Measurements from ENCODE around the gene ZNF335.
A peak's percentile ranks its signal among the peaks of the same experiment; 100 is the strongest.
"Not testable (repeated sequence)": the region's sequence is repeated elsewhere in the genome, so short reads cannot be mapped to it uniquely, and the experiment has no call there.

ZNF335 gene

DNA sequence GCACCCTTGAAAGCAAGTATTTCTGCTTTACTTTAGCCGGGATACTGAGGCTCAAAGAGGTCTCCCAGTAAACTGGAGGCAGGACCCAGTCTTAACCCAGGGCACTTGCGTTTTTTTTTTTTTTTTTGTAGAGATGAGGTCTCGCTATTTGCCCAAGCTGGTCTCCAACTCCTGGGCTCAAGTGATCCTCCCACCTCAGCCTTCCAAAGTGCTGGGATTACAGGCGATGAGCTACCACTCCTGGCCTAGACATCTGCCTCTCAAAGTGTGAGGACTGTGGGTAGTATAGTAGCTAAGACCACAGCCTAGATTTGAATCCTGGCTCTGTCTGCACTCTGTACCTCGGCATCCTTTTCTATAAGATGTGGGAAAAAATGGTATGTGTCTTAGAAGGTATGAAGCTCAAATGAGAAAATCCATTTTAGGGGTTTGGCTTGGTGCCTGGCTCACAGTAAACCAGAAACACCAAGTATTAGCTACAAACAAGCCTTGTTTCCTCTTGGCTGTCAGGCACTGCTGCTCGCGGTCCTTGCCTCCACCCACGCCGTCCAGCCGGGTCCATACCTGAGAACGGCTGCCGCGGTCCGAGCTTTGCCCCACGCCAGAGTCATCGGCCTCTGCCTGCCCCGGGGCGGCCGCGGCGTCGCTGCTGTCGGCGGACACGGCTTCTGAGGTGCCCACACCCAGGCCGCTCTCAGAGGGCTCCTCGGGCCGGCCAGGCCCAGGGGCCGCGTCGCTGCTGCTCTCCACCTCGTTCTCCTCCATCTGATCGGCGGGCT lies 1.2 kb downstream of the ZNF335 start:
- DNase-seq = no peak

DNA sequence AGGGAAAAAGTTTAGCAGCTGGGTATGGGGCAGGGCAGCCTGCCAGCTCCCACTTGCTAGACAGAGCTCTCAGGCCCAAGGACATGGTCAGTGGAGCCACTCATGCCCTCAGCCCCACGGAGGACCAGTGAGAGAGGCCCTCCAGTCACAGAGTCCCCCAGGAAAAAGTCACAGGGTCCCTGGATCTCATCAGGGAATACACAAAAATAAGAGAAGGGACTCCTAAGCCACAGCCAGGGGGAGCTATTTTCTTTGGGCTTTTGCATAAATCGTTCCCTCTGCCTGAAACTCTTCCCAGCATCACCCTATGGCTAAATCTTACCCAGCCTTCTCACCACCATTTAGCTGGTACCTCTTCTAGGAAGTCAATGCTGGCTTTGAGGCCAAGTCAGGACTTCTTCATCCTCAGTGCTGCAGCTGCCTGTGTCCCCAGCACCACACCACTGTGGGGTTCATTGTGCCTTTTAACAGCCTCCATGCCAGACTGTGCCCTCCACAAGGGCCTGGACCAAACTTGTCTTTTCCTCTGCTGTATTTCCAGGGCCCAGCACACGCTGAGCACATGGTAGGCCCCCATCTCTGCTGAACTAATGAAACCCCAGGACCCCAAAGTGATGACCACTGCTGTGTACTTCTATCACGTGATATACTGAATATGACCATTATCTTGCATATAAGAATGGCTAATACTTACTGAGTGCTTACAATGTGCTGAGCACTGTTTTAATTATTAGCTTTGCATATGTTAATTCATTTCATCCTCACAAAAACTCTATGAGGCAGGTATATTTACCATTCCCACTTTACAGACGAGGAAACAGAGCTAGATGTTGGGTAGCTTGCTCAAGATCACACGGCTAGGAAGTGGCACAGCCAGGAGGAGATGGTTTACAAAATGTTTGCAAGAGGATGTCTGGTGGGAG lies 2.0 kb downstream of the ZNF335 start:
- DNase-seq = peak; percentile 24

DNA sequence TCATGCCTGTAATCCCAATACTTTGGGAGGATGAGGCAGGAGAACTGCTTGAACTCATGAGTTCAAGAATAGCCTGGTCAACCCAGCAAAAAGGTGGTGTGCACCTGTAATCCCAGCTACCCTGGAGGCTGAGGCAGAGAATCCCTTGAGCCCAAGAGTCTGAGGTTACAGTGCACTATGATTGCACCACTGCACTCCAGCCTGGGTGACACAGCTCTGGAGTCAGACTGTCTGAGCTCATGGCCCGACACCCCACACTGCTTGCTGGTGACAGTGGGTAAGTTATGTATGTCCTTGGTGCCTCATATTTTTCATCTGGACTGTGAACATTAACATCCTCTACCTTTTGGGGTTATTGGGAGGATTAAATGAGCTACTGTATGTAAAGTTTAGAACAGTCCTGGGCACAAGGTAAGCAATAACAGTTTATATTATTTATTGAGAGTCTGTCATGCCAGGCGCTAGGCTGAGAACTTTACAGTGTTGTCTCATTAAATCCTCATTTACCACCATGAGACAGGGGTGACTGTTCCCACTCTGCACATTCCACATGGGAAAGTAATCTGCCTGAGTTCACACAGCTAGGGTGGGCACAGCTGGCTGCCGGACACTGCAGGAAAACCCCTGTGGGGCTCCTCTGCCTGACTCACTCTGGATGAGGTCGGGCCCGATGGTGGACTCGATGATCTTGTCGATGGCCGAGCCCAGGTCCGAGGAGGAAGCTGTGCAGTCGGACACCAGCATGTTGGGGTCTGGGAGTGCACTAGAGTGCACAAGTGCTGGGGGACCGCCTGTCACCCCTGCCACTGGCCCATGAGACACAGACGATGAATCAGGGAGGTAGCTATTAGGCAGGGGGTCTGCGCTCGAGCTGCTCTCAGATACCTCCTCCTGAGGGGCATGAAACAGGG lies 2.9 kb downstream of the ZNF335 start:
- DNase-seq = no peak

DNA sequence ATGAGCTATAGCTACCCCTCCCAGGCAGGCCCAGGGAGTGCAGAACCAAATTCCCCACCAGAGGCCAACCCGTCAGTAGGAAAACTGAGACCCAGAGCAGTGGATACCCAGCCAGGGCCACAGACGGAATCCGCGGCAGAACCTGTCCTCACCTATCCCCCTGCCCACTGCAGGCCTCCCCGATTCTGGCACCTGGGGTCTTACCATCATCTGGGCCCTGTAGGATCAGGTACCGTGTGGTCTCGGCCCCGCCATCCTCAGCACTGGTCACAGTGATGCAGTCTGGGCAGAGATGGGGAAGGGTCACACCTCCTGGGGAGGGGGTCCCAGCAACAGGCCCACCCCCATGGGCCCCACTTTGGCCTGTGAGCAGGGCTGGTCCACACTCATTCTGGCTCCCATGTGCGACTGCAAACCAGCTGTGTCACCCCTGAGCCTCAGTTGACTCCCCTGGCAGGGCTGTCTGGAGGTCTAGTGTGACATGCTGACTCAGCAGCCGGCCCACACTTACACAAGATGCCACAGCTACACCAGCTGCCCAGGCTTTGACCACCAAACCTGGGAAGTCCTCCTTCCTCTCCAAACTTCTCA lies 3.8 kb downstream of the ZNF335 start:
- no peak for DNase-seq

DNA sequence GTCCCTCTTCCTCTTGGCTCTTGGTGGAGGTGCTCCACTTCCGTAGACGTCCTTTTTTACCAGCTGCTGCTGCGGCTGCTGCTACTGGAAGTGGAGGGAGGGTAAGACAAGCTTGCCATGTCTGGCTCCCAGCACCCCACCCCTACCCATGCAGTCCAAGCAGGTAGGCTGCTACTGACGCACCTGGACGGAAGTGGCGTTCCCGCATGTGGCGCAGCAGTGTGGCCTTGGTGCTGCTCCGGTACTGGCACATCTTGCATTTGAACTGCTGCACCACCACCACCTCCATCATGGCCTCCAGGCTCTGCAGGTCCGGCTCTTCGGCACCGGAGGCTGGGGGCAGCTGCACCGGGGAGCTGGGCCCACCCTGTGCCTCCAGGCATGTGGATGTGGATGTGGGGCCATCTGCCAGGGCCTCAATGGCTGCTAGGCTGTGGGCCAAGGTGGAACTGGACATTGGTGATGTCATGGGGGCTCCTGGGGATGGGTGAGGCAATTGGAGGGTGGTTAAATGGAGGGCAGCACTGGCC lies 4.4 kb downstream of the ZNF335 start:
- DNase-seq = no peak

DNA sequence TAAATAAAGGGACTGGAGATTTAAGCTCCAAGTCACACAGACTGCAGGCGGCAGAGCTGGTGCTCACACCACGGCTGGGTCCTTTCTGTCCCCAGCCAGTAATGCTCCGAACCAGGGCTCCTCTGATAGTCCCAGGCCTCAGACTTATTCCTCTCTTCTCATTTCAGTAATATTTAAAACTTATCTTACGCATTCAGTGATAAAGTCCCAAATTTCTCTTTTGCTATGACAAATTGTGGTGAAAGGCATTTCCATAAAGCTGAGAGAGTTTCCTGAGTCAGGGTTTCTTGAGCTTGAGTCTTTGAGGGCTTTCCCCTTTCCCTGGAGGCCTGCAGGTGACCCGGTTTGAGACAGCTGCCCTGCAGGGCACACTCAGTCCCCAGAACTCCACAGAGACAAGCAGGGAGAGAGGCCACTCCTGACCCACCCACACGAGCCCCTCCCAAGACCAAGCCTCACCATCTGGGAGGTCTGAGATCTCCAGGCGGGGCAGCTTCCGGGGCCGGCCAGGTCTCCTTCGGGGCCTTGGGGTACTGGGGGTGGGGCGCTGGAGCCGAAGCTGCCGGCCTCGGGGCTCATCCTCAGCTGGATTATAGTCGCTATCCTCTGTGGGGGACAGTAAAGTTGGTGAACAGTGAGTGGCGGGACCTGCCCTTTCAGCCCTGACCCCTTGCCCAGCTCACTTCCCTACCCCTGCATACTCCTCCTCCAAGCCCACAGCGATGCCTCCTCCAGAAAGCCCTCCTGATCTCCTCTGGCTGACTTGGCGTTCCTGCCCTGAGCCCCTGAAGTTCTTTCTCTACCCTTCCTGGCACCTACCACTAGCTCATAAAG lies 6.6 kb downstream of the ZNF335 start:
- DNase-seq = no peak

DNA sequence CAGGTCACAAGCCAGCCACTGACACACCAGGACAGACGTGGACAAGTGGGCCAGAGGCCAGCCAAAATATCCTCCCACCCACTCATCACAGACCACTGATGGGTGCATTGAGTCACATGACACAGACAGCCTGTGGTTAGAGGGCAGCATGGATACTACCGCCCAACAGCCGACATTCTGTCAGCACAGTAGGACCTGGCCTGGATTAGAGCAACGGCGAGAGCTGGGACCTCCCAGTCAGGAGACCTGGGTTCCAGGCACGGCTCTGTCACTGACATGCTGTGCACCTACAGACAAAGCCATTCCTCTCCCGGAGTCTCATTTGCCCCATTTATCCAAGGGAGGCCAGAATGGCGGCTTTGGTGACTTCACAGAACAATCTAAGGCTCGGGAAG lies 8.0 kb downstream of the ZNF335 start:
- DNase-seq = no peak

DNA sequence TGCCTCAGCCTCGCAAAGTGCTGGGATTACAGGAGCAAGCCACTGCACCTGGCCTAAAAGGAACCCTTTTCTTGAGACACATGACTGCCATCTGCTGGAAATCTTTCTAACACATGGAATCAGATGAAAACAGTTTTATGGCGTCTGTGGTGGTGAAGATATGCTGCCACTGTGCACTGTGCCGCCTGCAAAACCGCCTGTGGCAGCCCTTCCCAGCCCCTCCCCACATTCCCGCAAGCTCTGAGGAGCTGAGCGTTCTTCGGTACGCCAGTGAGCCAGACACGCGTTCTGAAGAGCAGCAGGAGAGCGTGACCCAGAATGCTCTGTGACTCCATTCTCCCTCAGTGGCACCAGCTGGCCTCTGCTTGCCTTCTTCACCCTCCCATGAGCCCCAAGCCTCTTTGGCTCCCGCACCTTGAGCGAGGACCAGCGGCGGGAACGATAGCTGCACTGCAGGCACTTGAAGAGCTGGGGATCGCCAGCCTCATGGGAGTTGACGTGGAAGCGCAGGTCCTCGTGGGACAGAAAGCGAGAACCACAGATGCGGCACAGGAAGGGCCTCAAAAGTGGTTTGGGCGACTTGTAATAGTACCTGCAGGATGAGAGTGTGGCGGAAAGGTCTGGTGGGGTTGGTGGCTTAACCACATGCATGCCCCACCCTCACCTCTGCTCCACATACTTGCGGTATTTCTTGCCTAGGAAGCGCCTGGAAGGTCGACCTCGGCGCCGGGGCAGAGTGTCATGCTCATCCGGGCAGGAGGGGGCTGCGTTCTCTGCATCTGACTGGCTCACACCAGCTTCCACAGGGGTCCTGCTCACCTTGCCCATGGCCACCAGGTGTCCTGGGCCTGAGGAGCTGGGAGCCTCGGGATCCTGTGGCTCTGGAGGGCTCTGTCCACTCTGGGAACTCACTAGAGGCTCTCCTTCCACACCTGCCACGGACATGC lies 8.7 kb downstream of the ZNF335 start:
- peak; percentile 44 for DNase-seq

DNA sequence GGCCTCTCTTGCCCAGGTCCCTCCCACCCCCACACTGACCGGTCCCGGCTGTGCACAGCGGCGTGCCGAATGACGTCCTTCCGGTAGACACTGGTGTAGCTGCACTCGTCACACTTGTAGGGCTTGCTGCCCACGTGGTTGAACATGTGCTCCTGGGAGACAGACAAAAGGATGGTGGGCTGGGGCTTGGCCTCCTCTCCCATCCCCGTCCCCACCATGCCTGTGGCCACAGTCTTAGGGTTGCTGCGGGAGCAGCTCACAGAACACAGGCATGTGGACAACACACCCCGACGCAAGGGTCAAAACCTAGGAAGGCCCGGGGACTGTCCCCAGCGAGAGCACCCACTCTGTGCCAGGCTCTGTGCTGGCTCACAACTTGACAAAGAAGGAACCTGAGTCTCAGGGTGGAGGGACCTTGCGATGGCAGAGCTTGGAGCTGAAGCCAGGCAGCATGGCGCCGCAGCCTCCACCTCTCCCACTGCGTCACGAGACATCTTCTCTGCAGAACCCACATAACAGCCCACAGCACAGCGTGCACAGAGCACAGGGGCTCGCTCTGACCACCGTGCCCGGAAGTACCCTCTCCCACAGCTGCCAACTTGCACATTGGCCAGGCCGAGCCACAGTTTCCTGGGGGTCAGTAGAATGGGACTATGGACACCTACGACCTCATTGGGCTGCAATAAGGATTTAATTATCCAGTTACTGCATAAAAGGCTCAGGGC lies 9.8 kb downstream of the ZNF335 start:
- no peak for DNase-seq

DNA sequence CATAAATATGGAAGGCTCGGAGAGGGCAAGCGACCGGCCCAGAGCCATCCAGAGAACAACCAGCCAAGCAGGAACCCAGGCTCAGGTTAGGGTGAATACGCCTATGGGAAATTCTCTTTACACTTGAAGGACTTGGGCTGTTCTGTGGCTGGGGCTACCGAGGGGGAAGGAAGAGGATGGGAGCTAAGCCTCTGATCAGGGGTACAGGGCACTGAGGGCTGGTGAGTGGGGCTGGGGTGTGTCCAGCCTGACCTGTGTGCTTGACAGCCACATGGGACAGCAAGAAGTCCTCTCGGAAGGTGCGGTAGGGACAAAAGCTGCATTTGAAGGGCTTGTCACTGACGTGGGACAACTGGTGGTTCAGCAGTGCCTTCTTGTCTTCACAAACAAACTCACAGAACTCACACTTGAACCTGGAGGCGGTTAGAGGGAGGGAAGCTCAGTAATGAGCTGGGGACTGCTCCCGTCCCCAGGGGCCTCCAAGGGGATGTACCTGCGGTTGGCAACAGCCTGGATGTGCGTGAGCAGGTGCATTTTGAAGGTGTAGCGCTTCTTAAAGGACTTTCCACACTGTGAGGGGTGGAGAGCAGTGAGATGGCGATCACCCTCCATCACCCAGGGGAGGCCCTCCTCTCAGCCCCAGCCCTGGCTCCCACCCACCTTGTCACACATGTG lies 11.9 kb downstream of the ZNF335 start:
- DNase-seq = no peak

DNA sequence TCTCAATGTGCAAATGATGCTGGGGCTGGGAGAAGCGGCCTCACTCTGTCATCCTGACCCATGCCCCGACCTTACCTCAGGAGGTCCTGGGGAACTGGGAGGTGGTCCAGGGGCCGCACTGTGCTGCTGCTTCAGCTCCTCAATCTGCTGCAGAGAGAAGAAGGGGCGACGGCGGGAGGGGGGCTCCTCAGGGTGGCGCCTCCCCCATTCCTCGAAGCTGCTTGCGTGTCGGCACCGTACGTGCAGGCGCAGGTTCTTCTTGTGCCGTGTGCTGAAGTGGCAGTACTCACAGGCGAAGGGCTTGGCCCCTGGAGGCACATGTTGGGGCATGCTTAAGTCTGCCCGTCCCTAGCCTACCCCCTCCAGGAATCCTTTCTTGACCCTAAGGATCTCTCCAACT lies 12.9 kb downstream of the ZNF335 start:
- DNase-seq = no peak

DNA sequence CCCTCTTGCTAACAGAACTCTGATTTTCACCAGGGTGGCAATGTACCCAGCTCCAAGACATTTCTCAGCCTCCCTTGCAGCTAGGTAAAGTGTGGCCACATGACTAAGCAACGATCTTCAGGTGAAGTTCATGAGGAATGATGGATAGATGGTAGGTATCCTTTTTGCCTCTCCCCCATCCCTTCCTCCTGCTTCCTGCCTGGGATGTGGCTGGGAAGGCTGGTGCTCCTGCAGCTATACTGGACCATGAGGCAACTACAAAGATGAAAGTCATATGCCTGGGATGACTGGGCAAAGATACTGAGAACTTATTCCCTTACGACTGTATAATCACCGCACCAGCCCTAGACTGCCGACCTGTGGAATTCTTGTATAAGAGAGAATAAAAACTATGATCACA lies 13.4 kb downstream of the ZNF335 start:
- DNase-seq = no peak

DNA sequence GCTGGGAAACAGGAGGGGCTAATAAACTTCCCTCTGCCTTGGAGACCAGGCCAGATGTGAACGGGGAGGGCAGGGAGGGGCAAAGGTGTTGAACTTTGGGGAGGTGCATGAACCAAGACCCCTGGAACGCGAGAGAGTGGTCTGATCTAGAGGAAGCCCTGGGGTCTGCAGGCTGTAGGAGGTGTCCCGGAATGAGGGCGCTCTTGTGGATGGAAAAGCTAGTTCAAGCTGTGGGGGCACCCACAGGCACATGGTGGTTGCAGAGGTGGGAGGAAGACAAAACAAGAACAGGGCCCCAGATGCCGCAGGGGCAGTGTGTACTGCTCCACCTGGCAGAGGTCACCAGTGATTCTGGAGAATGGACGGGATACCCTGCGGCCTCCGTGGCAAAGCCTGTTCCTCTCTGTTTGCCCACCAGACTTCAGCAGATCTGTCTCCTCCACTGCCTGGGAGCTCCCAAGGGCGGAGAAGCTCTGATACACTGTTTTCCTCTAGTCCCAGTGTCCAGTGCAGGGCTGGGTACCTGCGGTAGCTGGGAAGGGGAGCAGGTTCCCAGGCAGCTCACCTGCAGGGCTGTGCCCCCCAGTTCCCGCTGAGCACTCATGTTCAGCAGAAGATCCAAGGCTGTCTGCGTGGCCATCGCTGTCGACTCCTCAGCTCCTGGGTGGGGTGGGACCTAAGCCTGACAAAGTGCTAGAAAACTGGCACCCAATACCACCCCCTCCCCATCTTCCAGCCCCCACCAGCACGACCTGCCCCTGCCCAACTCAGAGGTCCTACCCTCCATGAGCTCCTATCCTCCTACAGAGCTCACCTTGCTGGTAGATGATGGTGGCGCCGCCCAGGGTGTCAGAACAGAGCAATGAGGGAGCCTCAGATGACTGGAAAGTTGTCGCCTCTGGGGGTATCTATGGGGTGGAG lies 14.7 kb downstream of the ZNF335 start:
- DNase-seq = no peak

DNA sequence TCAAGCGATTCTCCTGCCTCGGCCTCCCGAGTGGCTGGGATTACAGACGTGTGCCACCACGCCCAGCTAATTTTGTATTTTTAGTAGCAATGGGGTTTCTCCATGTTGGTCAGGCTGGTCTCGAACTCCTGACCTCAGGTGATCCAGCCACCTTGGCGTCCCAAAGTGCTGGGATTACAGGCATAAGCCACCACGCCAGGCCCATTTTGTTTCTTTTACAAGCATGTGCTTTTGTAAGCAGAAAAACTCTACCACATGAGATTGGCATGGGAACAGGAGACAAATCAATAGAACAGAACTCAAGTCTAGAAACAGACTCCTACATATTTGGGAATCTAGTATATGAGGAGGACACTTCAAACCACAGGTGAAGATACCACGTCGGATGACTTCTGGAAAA lies 15.7 kb downstream of the ZNF335 start:
- not testable (repeated sequence) for DNase-seq

DNA sequence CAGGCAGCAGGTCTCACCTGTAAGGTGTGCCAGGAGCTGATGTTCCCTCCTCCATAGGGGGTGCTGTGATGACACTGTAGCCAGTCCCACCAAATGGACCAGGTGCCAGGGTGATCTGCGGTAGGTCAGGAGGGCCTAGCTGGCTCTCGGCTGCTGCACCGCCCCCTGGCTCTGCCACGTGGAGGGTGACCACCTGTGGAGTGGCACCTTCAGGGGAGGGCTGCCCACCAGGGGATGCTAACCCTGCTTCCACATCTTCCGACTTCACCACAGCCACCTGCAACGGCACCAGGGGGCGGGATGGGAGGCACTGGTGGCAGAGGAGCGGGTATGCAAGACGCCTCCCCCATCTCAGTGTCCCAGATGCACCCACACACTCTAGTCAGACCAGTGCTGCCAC lies 18.3 kb downstream of the ZNF335 start:
- DNase-seq = no peak

DNA sequence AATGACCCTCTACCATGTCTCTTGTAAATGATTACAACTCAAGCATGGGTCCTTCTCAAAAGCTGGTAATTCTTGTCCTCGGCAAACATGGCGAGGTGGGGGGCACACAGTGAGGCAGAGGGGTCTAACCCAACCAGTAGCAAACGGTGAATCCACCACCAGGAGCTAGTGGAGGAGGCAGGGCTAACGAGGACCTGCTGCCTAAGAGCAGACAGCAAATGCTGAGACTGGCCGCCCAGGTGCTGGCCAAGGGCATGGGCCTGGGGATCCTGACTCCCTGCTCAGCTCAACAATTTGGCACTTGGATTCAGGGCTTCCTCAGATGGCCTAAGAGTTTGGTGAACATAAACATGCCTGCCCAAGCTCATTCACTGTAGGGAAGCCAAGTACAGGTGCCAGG lies 19.1 kb downstream of the ZNF335 start:
- DNase-seq = no peak

DNA sequence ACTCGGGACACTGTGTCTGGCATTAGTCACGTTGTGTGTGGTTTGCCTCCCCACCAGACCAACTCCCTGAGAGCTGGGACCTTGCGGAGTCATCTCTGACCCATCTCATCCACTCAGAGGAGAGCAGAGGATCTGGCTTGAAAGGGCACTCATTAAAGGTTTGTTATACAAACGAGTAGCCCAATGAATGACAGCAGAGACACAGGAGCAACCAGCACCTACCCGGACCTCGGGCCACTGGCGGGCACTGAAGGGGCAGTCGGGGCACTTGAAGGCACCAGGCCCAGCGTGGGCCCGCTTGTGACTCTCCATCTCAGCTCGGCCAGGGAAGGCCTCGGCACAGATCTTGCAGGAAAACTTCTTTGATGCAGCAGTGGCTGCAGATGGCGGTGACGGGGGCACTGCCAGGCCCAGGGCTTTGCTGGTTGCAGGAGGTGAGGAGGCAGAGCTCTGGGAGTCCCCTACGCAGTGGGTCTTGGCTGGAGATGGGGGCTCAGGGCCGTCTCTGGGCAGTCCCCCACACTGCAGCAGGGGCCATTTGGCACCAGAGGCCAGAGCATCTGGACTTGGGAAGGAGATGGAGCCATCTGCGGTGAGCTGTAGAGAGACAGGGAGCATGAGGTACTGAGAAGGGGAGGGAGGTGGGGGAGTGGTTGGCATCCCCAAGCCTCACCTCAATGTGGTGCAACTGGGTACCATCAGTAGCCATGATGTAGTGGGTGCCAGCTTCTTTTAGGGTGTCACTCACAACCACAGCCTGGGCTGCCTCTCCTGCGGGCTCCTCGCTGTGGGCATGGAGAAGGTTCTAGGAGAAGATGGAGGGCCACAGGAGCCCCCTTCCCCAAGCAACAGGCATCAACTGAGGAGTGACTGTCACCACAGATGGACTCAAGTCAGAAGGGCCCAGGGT lies 19.8 kb downstream of the ZNF335 start:
- no peak for DNase-seq

Data from NCI-H510A (cell line).